ENCODE results near the gene PPP1R3C.

PPP1R3C gene

DNA sequence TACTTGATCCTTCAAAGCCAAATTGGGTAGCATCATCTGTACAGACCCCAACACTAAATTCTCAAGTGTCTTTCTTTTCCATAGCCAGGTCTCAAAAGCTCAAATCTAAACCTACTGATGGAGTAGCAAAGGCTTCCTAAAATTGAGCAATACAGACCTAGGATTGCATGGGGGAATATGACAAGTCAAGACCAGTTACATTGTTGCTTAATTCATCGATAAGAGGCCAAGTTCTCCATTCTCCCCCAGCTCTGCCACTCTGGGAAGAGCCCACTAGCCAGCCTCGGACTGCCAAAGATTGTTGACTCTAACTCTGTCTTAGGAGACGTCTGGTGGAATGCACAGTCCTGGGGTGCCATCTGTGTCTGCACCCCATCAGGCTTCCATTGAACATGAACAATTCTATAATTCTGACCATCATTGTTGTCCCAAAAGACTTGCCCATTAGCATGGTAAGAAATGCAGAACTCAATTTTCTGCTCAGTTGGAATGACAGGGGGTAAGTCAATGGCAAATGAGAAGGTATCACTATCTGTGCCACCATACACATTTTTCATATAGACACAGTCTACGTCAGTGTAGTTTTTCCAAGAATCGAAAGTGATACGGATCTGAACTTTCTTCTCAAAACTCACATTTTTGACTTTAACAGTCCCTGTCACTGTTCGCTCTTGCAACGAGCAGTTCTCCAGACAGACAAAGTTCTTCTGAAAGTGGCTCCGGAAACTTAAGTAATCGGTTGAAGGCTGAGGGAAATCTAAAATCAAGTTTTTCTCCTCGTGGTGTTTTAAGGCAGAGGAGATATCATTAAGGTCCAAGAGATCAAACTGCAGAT is 2.9 kb downstream of the PPP1R3C start:
- DNase-seq (ENCODE audit: low spot score): no peak

- no peak for DNase-seq (ENCODE audit: low spot score)
These were observed 4.5 kb downstream of the PPP1R3C start for GRCh38 chr10:91628383-91628782.

- no peak for DNase-seq (ENCODE audit: low spot score)
These were observed 5.3 kb downstream of the PPP1R3C start for GRCh38 chr10:91627344-91628102.

DNA sequence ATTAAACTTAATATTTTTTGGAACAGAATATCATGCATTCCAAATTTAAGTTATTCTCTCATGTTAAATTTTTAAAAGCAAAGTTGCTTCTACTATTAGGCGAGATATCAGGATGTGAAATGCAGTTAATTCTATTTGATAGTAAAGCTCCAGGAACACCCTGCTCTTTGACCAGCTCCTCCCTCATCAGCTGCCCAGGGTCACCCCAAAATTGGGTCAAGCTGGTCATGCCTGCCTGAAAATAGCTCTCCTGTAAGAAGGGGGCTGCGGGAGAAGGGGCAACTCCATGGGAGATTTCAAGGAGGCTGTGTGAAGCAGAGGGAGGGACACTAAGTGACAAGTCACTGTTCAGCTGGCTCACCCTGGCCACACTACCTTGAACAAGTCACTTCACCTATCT is 5.9 kb downstream of the PPP1R3C start:
- no peak for DNase-seq (ENCODE audit: low spot score)

GRCh38 chr10:91624633-91625032 is 8.2 kb downstream of the PPP1R3C start:
- no peak for DNase-seq (ENCODE audit: low spot score)

DNA sequence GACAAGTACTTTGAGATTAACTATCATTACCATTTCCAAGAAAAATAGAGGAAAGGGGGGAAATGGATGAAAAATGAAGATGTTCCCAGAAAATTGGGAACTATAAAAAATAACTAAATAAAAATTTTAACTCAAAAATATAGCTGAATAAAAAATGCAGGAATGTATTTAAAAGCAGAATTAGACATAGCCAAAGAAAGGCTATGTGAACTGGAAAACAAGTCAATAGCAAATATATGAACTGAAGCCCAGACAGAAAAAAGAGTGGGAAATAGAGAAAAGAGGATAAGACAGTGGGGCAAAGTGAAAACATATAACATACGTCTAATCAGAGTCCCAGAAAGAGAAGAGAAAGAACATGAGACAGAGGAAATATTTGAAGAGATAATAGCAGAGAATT is 10.3 kb downstream of the PPP1R3C start:
- no peak for DNase-seq (ENCODE audit: low spot score)

GRCh38 chr10:91621483-91622113 is 11.3 kb downstream of the PPP1R3C start:
- DNase-seq (ENCODE audit: low spot score): no peak

GRCh38 chr10:91617072-91617609 is 15.7 kb downstream of the PPP1R3C start:
- DNase-seq (ENCODE audit: low spot score): peak; percentile 36

GRCh38 chr10:91616137-91616536 is 16.7 kb downstream of the PPP1R3C start:
- DNase-seq (ENCODE audit: low spot score): no peak

DNA sequence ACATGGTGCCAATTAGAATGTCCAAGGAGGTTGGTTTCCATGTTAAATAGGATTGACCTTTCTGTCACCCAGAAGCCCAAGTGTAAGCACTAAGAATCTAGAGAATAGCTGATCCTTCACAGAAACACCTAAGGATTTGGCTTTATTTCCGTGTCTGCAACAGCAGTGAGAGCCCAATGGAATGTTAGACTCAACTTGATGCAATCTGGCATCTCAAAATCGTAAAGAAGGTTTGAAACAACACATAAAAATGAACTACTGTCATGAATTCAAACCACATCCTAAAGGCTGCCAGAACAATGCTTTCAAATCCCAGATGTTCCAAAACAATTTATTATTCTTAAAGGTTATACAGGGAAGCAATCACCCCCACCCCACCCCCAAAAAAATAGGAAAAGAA is 18.6 kb downstream of the PPP1R3C start:
- DNase-seq (ENCODE audit: low spot score): no peak

DNA sequence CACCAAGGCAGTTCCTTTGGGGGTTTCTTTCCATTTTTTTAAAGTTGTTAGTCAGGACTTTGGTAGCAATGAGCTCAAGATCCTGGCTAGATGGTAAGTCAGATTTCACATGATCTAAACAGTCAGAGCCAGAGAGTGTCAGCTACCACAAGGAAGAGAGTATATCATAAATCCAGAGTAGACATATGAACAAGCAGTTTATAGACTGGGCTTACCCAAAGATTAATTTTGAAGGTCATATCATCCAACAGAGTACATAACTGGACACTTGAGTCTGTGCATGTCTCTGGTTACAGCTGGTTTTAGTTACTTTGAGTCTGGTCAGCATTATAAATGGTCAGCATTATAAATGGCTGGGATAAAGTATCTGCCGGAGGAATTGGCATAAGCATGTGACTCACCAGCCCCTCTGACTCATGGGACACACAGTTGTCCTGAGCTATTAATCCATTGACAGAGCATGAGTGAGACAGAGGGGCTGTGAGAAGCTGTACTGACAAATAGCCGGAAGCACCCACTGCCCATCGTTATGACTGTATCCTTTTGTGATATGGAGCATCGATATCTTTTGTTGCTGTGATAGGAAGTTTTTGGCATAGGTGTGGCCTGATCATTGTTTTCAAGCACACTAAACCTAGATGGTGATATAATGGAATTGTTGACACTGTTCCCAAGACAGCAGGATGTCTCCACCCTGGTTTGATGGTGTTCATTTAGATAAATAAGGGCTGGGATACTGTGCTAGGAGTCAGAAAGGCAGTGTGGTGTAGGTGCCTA is 19.3 kb downstream of the PPP1R3C start:
- peak; percentile 93 for DNase-seq (ENCODE audit: low spot score)

DNA sequence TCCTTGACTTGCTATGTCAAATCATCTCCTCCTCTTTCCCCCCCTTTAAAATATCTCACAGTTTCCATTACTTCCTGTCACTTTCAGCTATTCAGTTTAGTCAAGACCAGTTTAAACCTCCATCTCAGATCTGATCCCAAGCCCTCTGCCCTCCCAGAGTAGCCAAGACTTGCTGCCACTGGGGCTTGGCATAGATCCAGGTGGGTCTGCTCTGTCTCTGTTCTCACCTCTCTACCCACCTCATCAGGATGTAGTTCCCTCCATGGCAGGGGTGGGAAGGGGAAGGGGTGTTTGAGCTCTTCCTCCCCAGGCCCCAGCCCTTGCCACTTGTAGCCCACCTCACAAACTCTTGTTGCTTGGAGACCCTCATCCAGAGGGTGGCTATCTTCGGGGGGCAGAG is 22.0 kb downstream of the PPP1R3C start:
- no peak for DNase-seq (ENCODE audit: low spot score)

DNA sequence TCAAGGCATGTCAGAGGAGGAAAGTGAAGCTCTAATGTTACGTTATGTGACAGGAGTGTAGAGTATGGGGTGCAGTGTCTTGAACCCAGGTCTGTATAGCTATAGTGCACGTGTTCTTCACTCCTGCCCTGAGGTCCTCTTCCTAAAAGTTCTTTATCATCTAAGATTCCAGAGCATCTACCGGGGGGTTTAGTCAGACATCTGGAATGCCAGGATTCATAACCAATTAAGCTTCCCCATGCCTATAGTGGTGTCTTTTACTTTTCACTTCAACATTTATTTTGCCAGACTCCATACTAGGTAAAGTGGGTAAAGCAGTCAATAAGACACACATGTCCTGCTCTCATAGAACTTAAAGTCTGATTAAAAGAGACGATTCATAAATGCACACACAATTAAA is 22.4 kb downstream of the PPP1R3C start:
- DNase-seq (ENCODE audit: low spot score): peak; percentile 44

DNA sequence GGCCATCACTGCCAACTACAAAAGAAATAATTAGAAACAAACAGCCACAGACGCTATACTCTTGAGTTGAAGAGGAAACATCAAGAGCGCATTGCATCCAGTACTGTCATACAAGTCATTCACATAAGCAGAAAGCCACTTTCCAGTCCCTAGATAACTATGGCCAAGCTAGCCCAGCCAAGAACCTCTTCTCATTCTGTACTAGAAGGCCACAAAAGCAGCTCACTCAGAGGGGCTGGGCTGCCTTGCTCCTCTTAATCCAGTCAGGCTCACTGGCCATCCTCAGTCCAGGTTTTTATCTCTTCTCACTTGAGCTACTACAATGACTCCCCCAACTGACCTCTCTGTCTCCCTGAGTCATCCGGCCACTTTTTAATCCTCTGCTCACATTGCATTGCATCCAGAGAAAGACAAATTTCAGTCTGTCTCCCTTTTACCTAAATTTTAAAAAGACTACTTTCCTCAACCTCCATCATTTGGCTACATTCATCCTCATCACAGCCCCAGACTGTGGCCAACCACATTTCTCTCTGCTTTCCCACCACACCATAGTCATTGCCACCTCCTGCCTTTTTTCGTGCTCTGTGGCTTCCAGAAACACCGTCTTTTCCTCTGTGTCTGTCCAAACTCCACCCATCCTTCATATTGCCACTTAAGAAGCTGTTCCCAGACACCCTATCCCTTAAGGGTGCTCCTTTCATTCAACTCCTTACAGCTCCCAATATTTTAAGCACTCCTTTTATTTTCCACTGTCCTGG is 25.0 kb downstream of the PPP1R3C start:
- DNase-seq (ENCODE audit: low spot score): no peak

DNA sequence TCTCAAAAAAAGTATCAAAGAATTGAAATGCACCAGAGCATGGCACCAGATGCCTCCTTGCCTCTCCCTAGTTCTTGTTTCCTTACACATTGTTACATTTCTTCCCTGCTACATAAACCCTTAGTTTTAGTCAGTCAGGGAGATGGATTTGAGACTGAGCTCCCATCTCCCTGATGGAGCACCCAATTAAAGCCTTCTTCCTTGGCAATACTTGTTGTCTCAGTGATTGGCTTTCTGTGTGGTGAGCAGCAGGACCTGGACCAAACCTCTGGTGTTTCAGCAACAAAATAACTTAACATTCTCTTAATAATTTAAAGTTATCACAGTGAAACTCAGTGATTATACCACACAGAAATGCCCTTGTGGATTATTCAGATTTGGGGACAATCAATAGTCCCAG is 26.9 kb downstream of the PPP1R3C start:
- no peak for DNase-seq (ENCODE audit: low spot score)

GRCh38 chr10:91604553-91605534 is 28.0 kb downstream of the PPP1R3C start:
- peak; percentile 69 for DNase-seq (ENCODE audit: low spot score)

DNA sequence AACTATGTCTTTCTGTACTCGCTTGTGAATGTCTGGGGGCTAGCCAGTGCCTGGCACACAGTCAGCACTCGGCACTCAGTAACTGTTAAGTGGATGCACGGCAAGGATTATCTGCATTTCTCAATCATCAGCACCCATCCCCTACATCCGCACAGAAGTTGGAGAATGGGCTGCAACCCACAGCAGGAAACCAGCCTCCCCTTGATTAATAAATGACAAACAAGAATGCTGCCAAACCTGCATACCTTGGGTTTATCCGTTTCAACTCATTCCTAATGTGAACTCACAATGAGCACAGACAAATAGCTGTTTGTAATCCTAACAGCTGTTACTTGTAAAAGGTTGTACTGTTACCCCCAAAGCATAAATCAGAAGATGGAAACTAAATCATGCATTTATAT is 28.9 kb downstream of the PPP1R3C start:
- peak; percentile 94 for DNase-seq (ENCODE audit: low spot score)

DNA sequence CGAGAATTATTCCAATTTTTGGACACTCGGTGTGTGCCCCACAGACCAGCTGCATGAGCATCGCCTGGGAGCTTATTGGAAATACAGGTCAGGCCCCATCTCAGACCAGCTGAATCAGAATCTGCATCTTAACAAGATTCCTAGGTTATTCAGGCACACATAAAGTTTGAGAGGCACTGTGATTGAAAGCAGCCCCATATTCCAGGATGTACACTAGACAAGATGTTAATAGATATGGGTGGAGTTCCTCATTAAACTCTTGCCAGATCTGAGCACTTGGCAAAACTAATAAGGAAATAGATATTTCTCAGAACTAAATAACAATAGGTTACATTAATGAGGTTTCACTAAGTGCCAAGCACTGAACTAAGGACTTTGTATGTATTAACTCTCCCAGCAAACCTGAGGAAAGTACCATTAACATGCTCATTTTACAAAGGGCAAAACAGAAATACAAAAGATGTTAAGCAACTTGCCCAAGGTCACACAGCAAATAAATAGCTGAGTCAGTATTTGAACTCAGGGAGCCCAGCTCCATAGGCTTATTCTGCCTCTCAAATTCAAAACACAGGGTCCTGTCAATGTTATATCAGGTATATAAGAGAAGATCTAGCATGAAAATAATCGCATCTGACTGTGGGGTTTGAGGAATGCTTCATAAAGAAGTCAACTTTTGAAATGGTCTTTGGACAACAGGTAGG is 29.9 kb downstream of the PPP1R3C start:
- DNase-seq (ENCODE audit: low spot score): no peak

DNA sequence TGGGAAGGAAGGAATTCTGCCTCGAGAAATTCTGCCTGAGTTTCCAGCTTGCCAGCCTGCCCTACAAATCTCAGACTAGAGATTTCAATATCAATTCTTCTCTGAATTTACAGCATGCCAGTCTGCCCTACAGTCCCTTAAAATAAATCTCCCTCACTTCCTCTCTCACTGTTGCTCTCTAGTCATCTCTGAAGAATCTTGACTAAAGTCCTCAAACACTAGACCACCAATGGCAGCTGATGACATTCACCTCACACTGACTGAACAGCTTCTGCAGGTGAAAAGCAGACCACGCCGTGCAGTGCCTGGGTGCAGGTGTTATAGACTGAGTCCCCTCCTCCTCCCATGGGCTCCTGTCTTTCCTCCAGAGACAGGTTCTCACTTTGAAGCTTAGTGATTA is 30.4 kb downstream of the PPP1R3C start:
- peak; percentile 57 for DNase-seq (ENCODE audit: low spot score)

Measured in kidney tubule cell (primary cell).